Upper lobe of left lung (tissue), 6 donors: Measurements from ENCODE around the gene B9D2. TPM values are rescaled to one million over a fixed set of nuclear protein-coding genes. Genes with fewer than 3 reads are reported as not detected.

ENCODE experiments used
- ATAC-seq, 2 donors: fragments of 200-7000 bp; cut with Tn5 transposase; one replicate each; pipeline ENCODE4 v1.9.1; 2022; ENCODE audit warnings: mild to moderate bottlenecking in 2 of 2, moderate library complexity in 2 of 2; ENCODE audit not compliant: low FRiP score in 2 of 2
- DNase-seq, 2 donors: peaks; one replicate each; pipeline ENCODE4 v3.0.0-alpha.2; 2019 to 2020
- H3K27ac ChIP-seq, 4 donors: fragments of 200-600 bp; sonication (generic); one replicate each; pipeline ENCODE4 v1.5.1; 2016 to 2019
- H3K27me3 ChIP-seq, 4 donors: fragments of 200-600 bp; sonication (generic); one replicate each; pipeline ENCODE4 v1.5.1; 2017 to 2019
- H3K36me3 ChIP-seq, 4 donors: fragments of 200-600 bp; sonication (generic); one replicate each; pipeline ENCODE4 v1.5.1; 2016 to 2019
- H3K4me1 ChIP-seq, 4 donors: fragments of 200-600 bp; sonication (generic); one replicate each; pipeline ENCODE4 v1.5.1; 2018 to 2019
- H3K4me3 ChIP-seq, 4 donors: fragments of 200-600 bp; sonication (generic); one replicate each; pipeline ENCODE4 v1.5.1; 2017 to 2019; ENCODE audit warnings: mild to moderate bottlenecking in 2 of 4, moderate library complexity in 1 of 4
- H3K9me3 ChIP-seq, 4 donors: fragments of 200-600 bp; sonication (generic); one replicate each; pipeline ENCODE4 v1.5.1; 2018 to 2019
- EP300 ChIP-seq, 4 donors: sonication (generic); formaldehyde crosslinking; IDR thresholded peaks; one replicate each; pipeline ENCODE4 v1.5.1; 2017; ENCODE audit warnings: antibody characterized with exemption in 4 of 4, control low read depth in 2 of 4
- POLR2A ChIP-seq, 4 donors: fragments of 450-650 bp; IDR thresholded peaks; one replicate each; pipeline ENCODE4 v1.5.1; 2016 to 2017; ENCODE audit warnings: antibody characterized with exemption in 4 of 4, mild to moderate bottlenecking in 2 of 4
- POLR2AphosphoS5 ChIP-seq, 2 donors: sonication (generic); formaldehyde crosslinking; IDR thresholded peaks; one replicate each; pipeline ENCODE4 v1.5.1; 2017; ENCODE audit warnings: antibody characterized with exemption in 2 of 2
- WGBS, 2 donors: methylation state at CpG; one replicate each; pipeline ENCODE4 v1.1.5; 2017 to 2018; 5-methylcytosine and 5-hydroxymethylcytosine counted together
- total RNA-seq, 6 donors: library from RNA; depleted of rRNA in 4 of 6; stranded (reverse); fragments of >200 nt in 4 of 6; gene quantifications; one replicate each; pipeline versions ENCODE4 v1.1.0 to v1.2.1, GENCODE V29; 2016 to 2021
- TF ChIP-seq, protein P1 (sequence below), 6 experiments: fragments of 450-650 bp in 4 of 6; fragments of 200-600 bp in 2 of 6; sonication (generic) in 2 of 6; IDR thresholded peaks; one replicate each; pipeline ENCODE4 v1.5.1; 2016 to 2019; ENCODE audit warnings: antibody characterized with exemption in 6 of 6
- donor health status: DM: no; HTN: no; CAD: no; lungs with moderate emphysema.
- donor health status: DM: no; HTN: yes; CAD: no; lungs with severe emphysema.

Gene B9D2
- total RNA-seq, 6 donors from 2014 or later = 7.0 to 17.2 (median 10.3) TPM; not detected in 1

DNA sequence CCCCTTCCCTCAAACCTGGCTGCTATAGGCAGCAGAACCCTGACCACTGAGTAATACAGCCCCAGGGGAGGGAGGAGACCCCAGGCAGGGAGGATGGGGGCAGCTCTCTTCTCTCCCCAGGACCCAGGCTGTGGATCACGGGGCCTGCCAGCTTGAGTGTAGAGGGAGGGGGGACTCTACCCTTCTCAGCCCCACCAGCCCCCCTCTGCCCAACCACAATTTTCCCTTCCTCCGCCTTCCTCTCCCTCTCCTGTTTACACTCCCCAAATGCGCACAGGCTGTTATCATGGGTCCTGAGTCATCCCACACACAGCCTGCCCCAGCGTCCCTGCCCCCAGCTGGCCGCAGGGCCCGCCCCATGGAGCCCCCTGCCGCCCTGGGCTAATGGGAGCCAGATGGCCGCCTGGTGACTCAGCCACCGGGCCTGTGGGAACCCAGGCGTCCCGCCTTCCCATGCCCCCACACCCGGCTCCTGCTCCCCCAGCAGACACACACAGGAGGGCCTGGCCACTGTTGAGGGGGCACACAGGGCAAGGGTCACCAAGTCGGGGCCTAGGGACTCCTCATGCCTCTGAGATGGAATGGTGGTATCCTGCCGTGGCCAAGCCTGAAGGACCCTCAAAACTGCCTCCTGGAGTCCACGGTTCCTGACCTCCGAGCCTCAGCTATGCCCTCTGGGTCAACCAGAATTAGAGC lies 40.4 kb downstream of the B9D2 start:
- H3K9me3 ChIP-seq = no peaks in the 10 kb centered on the region
- 47 to 55% methylated on average over 9 to 12 of the region's 16 CpGs for WGBS, 2 donors
- ATAC-seq (peak in 1 of 2 donors; percentile 81), DNase-seq (peak; percentile 51 to 87)
- peak overlapping the region; percentile 79 to 90 (median 85) for H3K27ac ChIP-seq
- H3K4me3 ChIP-seq = no peak overlapping the region
- H3K4me1 ChIP-seq = peaks cover 64 to 73% (median 71%) of the 10 kb centered on the region in 4 donors
- TF ChIP-seq POLR2AphosphoS5 (IDR thresholded peaks at IDR 0.05) = no peak
- no peak for TF ChIP-seq POLR2A (IDR thresholded peaks at IDR 0.05)
- no peak for TF ChIP-seq EP300 (IDR thresholded peaks at IDR 0.05)
- TF ChIP-seq, protein P1, sequence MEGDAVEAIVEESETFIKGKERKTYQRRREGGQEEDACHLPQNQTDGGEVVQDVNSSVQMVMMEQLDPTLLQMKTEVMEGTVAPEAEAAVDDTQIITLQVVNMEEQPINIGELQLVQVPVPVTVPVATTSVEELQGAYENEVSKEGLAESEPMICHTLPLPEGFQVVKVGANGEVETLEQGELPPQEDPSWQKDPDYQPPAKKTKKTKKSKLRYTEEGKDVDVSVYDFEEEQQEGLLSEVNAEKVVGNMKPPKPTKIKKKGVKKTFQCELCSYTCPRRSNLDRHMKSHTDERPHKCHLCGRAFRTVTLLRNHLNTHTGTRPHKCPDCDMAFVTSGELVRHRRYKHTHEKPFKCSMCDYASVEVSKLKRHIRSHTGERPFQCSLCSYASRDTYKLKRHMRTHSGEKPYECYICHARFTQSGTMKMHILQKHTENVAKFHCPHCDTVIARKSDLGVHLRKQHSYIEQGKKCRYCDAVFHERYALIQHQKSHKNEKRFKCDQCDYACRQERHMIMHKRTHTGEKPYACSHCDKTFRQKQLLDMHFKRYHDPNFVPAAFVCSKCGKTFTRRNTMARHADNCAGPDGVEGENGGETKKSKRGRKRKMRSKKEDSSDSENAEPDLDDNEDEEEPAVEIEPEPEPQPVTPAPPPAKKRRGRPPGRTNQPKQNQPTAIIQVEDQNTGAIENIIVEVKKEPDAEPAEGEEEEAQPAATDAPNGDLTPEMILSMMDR (IDR thresholded peaks at IDR 0.05) = no peak
- H3K36me3 ChIP-seq = peaks cover 7 to 35% (median 34%) of the 10 kb centered on the region in 4 donors
- H3K27me3 ChIP-seq = no peaks in the 10 kb centered on the region

DNA sequence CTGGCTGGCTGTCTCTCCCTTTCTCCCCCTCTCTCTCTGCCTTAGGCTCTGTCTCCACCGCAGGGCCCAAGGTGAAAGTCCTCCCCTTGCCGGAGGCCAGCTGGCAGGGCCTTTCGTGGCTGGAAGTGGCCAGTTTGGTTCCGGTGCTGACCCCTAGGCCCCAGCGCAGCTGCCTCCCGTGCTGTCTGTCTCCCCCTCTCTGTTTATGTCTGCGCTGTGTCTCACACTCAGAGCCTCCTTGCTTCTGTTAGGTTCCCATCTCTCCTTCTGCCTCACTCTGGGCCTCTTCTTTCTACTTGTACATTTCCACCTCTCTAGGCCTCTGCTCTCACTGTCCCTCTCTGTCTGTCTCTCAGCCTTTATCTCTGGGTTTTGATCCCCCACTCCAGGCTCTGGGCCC lies 40.9 kb downstream of the B9D2 start:
- Histone ChIP-seq H3K36me3 (peaks cover 9 to 41% (median 39%) of the 10 kb centered on the region in 4 donors), H3K4me3 (no peak overlapping the region), H3K27me3 (no peaks in the 10 kb centered on the region), H3K4me1 (peaks cover 59 to 68% (median 66%) of the 10 kb centered on the region in 4 donors), H3K9me3 (no peaks in the 10 kb centered on the region), H3K27ac (peak overlapping the region; percentile 79 to 90 (median 85))
- no peak for TF ChIP-seq POLR2A (IDR thresholded peaks at IDR 0.05)
- TF ChIP-seq, protein P1 (IDR thresholded peaks at IDR 0.05) = no peak
- TF ChIP-seq EP300 (IDR thresholded peaks at IDR 0.05) = no peak
- DNase-seq = no peak
- WGBS, 2 donors = 70 to 76% methylated on average over 7 of the region's 7 CpGs
- ATAC-seq = peak in 1 of 2 donors; percentile 1

DNA sequence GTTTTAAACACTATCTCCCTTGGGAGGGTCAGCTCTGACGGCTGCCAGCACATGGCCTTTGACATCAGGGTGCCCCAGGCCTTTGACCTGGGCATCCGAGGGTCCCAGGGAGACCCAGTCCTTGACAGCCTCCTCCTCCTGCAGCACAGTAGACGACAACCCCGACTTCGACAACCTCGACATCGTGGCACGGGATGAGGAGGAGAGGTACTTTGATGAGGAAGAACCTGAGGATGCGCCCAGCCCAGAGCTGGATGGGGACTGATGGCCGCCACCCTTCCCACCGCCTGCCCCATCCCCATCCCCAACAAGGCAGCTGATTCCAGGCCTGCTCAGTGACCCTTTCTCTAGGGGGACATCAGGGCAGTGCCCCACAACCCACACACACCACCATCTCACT lies 41.5 kb downstream of the B9D2 start:
- TF ChIP-seq POLR2AphosphoS5 (IDR thresholded peaks at IDR 0.05) = no peak
- TF ChIP-seq, protein P1 (IDR thresholded peaks at IDR 0.05) = no peak
- TF ChIP-seq EP300 (IDR thresholded peaks at IDR 0.05) = no peak
- TF ChIP-seq POLR2A (IDR thresholded peaks at IDR 0.05) = no peak
- Histone ChIP-seq H3K36me3 (peaks cover 9 to 46% (median 43%) of the 10 kb centered on the region in 4 donors), H3K4me3 (no peak overlapping the region), H3K9me3 (no peaks in the 10 kb centered on the region), H3K27ac (peak overlapping the region; percentile 79 to 90 (median 85)), H3K4me1 (peaks cover 53 to 62% (median 60%) of the 10 kb centered on the region in 4 donors), H3K27me3 (no peaks in the 10 kb centered on the region)
- no peak for DNase-seq
- ATAC-seq = no peak
- 87 to 88% methylated on average over 8 to 11 of the region's 11 CpGs for WGBS, 2 donors

DNA sequence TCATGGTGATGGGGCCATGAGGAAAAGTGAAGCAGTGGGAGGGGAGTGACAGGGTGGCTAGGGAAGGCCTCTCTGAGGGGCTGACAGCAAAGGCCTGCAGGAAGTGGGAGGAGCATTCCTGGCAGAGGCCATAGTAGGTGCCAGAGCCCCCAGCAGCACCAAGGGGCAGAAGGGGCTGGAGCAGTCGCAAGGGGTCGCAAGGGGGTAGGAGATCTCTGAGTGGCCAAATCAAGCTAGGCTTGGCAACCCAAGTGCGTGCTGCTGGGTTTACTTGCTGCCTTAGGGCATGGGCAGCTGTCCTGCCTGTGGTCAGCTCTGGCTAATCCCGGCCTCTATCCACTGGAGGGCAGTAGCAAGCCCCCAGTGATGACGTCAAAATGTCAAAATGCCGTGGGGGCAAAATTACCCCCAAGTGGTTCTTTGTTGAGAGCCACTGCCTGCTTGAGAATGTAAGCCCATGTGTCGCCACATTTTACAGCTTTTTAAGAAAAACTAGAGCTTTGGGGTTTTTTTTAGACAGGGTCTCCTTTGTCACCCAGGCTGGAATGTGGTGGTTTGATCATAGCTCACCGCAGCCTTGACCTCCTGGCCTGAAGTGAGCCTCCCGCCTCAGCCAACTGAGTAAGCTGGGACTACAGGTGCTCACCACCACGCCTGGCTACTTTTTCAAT lies 42.2 kb downstream of the B9D2 start:
- TF ChIP-seq POLR2A (IDR thresholded peaks at IDR 0.05) = no peak
- no peak for TF ChIP-seq EP300 (IDR thresholded peaks at IDR 0.05)
- TF ChIP-seq POLR2AphosphoS5 (IDR thresholded peaks at IDR 0.05) = peak in 1 of 2 donors; percentile 15
- TF ChIP-seq, protein P1 (IDR thresholded peaks at IDR 0.05) = peak; percentile 49 to 74 (median 70)
- 45 to 54% methylated on average over 8 to 10 of the region's 10 CpGs for WGBS, 2 donors
- peak in 1 of 2 donors; percentile 59 for DNase-seq
- ATAC-seq = peak; percentile 36 to 41
- H3K36me3 ChIP-seq = peaks cover 9 to 54% (median 50%) of the 10 kb centered on the region in 4 donors
- no peak overlapping the region for H3K4me3 ChIP-seq
- peaks cover 46 to 55% (median 53%) of the 10 kb centered on the region in 4 donors for H3K4me1 ChIP-seq
- H3K27me3 ChIP-seq = no peaks in the 10 kb centered on the region
- H3K27ac ChIP-seq = peak overlapping the region; percentile 28 to 90 (median 85)
- no peaks in the 10 kb centered on the region for H3K9me3 ChIP-seq
